NOMO-1 treated with dmso at 0.1 percent for 144 hours (cell line): ENCODE measurements around the gene ADCYAP1R1.

Source experiments
- DNase-seq: peaks from one replicate; lab custom pipeline; 2025; ENCODE audit not compliant: unreplicated experiment; lab: John Stamatoyannopoulos, UW

The ADCYAP1R1 gene

DNA sequence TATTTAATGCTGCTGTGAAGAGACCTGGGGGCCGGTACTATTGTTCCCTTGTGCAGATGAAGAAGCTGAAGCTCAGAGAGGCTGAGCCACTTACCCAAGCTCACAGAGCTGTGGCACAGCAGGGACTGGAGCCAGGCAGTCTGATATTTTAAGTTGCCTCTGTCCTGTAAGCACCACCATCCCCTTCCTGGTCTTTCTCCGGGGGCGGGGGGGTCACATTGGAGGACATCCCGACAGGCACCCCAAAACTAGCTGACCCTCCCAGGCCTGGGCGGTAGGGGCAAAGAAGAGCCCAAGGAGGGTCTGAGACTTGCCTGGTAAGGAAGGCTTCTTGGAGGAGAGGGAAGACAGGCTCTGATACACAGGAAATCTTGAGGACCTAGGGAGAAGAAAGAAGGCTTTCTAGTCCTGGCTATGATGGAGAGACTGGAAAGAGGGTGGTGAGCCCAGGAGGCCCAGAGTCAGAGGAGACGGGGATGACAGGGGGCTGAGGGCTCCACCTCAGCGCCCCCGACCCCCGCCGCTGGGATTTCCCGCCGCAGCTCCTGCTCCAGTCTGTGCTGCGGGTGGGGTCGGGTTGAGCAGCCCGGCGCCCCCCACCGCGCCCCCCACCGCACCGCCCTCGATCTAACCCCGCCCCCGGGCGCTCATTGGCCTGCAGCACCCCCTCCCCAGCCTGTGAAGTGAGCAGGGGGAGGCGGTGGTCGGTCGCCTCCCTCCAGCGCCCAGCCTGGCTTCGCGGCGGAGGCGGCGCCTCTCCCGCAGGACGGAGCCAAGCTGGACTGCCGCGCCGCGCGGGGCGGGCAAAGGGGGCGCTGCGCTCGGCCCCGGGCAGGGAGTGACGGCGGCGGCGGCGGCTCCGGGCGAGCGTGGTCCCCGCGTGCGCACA is at the start of gene ADCYAP1R1:
Gene ADCYAP1R1, plus strand, starts transcription at position 711 of the 889 bp plus-strand sequence. CDS start 10,957 bp downstream, outside the sequence.
- DNase-seq: no peak

DNA sequence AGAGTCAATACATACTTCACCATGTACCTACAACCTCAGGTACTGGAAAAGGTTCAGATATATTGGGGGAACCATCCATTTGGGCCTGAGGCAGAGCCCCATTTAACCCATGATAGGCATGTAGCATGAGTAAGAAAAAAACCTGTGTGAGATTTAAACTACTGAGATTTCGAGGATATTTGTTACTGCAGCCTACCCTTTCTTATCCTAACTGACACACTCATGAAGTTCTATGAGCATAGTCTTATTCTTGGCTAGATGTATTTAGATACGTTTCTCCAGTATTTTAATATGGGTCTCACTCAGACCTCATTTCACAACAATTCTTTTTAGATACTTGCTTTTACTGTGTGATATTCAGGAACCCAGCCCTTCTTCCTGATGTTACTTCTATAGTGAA is 49.0 kb upstream of the ADCYAP1R1 start:
- DNase-seq: no peak

DNA sequence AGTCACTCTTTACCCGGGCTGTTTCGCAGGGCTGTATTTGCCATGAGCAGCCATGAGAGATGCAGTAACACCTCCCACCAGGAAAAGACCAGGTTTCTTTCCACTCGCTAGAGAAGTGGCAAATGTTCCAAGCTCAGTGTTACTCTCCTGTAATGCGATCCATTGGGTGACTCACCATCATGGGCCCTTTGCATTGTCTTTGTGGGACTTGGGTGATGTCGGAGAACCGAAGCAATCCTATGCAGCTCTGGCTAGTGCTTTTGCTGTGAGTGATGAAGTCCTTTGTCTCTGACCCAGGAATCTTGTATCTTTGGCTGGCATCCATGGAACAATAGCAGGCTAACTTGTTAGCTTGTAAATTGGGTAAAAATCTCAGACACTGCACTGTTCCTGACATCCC is 48.4 kb upstream of the ADCYAP1R1 start:
- no peak for DNase-seq

DNA sequence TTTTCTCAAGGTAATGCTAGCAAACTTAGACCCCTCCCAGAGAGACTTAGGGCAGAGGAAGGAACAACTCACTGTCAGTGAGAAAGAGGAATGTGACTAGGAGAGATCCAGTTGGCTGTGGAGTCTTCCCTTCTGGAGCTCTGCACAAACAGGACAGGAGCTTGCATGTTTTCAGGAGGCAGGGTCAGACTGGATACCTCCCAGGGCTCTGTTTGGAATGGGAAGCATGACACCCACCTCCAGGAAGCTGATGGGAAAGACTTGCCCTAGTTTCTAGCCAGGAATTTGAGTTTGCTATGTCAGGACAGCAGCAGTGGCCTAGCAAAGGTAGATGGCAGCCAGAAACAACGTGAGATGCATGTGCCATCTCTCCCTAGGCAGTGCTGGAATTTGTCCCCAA is 47.7 kb upstream of the ADCYAP1R1 start:
- no peak for DNase-seq

DNA sequence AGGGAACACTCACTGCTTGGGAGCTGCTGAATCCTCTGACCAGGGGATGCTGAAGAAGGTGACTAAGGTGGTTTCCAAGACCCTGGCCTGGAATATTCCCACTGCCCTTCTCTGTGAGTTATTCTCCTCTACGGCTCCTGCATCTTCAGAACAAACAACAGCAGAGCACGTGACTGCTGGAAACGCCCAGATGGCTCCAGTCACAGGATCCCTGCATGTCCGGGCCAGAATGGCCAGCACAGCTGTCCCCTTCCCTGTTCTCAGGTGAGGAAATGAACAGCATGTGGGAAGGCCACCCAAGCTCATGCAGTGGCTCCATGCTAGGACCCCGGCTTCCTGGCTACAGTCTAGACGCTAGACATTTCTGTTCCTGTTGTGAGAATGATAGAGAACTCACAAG is 45.3 kb upstream of the ADCYAP1R1 start:
- DNase-seq: no peak

DNA sequence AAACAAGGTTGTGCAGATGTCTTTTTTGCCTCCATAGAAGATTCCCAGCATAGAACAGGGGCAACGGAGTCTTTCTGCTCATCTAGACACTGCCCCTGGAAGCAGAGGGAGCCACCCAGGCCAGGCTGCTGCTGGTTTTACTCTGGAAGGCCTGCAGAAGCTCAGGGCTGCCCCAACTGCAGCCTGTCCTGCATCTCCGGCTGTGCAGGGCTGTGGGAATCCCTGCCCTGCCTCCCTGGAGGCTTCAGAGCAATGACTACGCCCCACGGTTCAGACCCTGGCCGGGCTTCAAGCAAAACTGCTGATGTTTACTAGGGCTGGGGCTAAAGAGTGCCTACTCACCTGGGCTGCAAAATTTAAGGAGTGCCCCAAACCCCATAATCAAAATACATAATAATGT is 44.5 kb upstream of the ADCYAP1R1 start:
- no peak for DNase-seq

DNA sequence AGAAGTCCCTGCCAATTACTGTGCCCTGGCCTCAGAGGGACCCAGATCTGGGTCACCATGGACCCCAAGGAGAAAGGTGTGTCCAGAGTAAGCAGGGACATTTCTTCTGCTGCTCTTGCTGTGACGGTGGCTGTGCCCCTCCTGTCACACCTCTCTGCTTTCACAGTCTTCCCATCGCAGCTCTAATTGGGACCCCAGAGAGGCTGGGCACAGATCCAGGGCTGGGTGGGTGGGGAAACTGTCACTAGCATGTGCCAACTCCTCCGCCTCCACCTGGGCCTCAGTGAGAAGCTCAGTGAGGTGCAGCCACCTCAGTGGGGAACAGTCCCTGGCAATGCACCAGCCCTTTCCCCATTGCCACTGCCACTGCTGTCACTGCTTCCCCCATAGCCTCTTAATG is 37.3 kb upstream of the ADCYAP1R1 start:
- no peak for DNase-seq

DNA sequence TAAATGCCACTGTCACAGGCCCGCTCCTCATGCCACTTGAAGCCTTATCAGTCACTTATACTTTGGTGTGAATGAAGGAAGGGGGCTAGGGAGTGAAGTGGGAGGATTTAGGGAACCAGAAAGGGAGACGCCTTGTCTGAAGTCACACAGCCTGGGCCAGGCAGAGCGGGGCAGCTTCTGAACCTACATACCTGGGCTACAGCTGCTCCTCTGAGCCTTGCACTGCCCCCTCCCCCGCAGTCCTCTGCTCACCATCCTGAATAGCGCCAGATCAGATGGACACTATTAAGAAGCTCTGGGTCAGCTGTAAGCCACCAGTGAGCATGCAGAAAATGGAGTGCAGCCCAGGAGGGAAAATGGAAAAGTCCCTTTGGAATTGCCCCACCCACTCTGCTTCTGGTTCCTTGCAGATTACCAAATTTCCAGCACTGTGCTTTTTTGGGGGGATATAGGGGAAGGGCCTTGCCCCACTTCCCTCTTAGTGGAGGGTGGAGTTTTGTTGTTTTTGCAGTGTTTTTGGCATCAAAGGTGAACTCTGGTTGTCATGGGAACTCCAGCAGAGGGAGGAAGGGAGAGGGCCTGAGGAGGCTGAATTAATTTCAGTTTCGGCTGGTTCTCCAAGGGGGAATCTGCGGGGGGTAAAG is 35.0 kb upstream of the ADCYAP1R1 start:
- DNase-seq: no peak

DNA sequence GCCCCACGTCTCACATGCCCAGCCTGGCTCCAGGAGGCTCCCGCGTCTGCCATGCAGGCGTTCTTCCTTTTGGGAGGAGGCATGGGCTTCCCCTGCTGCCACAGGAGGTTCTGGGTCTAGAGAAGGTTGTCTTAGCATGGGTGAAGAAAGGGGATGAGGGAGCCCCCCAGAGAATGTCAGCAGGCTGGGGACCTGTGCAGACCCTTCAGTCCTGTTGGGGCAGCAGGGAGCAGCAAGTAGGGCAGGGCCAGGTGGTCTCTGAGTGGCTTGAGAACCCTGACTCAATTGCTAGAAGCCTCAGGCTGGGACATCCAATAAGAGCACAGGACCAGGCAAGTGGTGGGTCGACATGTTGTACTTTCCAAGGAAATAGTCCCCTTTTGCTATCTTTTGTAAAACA is 34.4 kb upstream of the ADCYAP1R1 start:
- no peak for DNase-seq

DNA sequence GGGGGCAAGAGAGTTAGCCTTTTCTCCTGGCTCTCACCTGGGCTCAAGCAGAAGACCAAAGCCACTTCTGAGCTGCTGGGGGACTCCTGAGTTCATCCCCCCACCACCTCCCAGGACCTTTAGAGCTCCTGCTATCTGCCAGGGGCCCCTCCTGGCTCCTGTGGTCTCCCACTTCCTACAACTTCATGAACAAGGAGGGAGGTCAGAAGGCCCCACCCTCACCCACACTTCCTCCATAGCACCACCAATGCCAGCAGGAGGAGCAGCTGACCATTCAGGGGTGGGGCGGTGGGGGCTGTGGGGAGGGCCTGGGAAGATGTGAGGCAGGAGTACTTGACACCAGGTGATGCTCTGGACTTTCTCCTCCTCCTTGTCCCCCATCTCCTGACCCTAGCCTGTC is 32.6 kb upstream of the ADCYAP1R1 start:
- no peak for DNase-seq

DNA sequence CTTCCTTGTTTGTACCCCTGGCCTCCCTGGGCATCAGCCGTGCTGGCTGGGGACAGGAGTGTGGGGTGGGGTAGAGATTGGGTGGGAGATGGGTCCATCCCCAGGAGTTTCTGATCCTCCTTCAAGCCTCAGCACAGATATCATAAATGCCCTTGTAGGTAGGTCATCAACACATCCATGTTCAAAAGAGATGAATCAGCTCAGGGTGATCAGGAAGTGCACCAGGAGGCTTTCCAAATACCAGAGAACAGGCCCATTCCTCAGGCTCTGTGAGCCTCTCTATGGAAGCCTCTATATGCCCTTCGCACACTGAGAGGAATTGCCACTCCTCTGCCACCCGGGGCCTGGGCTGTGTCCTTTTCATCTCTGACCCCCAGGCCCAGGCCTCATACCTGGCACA is 31.9 kb upstream of the ADCYAP1R1 start:
- DNase-seq: no peak

DNA sequence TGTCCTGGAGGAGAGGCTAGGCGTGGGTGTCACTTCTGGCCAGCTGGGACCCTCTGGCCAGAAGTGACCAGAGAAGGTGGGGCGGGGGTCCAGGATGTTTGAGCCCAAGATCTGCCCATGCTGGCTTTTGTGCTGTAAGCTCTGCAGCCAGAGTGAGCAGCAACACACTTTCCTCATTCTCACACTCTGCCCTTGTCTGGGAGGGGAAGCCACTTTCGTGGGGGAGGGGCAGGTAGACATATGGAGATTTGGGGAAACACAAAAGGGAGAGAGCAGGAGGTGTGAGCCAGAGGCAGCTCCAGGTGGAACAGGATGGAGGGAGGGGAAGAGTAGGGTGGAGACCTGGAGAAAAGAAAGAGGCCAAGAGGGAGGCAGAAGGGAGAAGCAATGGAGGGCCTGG is 31.5 kb upstream of the ADCYAP1R1 start:
- no peak for DNase-seq

DNA sequence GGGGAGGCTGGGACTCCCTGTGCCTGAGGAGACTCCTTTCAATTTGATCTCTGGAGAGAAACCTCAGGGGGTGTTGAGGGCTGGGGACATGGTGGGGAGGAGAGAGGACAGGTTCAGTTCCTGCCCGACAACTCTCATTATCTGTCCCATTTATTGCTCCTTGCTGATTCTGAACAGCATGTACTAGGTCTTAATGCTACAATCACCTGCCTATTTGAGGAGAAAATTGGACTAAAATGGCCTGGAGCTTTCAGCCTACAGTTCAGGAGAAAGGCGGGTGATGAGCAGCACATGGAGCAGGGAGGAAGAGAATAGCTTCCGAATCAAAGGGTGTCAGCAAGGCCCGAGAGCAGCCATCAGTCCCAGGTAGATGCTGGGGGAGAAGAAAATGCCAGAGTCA is 30.0 kb upstream of the ADCYAP1R1 start:
- no peak for DNase-seq

DNA sequence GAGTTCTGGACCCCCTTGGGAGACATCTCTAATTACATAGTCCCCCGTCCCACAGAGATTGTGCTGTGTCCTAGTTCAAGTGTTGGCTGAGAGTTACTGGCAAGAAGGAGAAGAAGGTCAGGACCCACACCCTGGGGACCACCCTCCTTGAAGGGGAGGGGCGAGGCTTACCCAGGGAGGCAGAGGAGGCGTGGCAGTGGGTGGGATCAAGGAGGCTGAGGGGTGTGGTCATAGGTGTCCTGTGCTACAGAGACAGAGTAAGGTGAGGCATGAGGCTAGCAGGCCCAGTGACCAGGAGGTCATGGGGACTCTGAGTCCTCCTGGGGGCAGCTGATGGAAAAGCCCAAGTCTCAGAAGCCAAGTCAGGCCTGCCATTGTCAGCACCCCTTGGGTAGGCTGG is 29.4 kb upstream of the ADCYAP1R1 start:
- DNase-seq: no peak

DNA sequence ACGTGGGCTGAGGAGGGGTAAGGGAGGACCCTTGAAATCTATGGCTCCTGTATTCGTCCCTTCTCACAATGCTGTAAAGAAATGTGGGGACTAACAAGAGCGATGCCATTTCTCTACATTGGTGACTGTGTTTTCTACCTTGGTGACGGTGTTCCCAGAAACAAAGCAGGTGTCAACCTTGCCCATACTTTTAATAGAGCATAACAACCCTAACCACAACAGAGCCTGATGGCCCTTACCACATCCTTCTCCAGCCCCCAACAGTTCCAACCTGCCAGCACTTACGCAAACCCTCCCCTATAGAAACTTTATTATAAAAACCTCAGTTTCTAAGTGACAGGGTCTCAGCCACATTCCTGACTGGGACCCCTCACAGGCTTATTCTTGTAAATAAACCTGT is 28.2 kb upstream of the ADCYAP1R1 start:
- no peak for DNase-seq

DNA sequence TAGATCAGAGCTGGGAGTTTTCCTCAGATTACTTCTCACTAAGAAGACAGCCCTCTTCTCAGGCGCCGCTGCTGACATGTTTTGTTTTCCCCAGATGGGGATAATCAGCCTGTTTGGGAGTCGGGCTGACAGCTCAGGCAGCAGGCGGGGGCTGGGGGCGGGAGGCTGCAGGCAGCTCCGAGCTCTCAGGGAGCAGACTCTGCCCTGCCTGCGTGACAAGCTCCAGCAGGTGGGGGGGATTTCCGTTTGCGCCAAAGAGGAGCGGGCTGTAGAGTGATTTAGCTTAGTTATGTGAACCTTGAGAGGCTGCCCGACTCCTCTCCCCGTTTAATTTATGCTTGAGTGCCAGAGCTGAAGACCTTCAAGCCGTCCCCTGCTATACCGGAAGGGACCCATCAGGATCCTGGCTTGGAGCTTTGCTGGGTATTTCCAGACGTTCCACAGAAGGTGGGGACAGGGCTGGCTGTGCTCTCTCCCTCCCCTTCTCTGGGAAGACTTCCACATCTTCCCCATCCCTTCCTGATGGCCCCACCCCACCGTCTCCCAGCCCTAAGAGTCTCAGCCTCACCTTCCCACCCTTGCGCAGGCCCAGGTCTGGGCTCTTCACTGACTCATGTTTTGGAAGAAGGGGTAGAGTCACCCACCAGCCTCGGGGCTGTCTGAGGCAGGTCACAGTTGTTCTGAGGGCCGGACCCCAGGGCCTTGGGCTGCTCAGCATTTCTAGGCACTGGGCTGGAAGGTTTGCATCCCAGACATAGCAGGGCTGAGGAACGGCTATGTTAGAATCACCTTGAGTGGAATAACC is 24.7 kb upstream of the ADCYAP1R1 start:
- DNase-seq: no peak

DNA sequence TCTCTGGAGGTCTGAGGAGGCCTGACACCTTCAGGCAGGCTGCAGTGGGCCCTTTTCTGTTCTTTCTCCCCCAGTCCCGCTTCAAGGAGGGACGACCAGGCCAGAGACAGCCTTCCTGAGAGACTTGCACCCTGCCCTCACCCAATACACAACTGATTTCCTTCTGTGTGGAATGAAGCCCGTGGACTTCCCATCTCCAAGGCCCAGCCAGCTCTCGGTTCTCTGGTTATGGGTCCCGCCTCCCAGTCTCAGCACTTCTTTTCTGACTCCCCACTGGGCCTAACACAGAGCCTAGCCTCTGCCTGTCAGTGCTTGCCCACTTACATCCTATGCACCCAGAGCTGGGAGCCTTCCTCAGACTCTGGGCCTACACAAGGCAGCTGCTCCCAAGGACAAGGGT is 24.1 kb upstream of the ADCYAP1R1 start:
- no peak for DNase-seq

DNA sequence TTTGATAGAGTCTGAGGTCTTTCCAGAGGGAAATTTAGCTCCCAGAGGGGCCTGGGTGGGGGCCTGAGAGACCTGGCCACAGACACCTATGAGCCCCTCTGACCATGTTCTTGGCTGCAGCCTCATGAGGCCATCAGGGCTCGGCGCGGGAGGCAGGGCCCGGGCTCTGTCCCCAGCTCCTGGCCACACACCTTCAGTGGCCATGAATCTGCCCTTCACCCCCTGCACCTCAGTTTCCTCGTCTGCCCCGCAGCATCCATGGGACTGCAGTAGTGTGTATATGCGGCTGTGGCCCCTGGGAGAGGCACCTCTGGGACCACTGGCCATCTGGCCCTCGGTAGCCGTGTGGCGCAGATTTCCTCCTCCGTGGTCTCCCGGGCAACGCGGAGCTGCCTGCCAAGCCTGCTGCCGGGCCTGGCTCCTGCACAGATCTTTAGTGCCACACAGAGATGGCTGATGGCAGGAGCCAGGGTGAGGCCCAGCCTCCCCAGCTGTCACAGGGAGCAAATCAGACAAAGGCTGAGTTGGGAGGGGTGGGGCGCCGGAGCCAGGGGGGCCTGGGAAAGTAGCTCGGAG is 23.6 kb upstream of the ADCYAP1R1 start:
- DNase-seq: no peak

DNA sequence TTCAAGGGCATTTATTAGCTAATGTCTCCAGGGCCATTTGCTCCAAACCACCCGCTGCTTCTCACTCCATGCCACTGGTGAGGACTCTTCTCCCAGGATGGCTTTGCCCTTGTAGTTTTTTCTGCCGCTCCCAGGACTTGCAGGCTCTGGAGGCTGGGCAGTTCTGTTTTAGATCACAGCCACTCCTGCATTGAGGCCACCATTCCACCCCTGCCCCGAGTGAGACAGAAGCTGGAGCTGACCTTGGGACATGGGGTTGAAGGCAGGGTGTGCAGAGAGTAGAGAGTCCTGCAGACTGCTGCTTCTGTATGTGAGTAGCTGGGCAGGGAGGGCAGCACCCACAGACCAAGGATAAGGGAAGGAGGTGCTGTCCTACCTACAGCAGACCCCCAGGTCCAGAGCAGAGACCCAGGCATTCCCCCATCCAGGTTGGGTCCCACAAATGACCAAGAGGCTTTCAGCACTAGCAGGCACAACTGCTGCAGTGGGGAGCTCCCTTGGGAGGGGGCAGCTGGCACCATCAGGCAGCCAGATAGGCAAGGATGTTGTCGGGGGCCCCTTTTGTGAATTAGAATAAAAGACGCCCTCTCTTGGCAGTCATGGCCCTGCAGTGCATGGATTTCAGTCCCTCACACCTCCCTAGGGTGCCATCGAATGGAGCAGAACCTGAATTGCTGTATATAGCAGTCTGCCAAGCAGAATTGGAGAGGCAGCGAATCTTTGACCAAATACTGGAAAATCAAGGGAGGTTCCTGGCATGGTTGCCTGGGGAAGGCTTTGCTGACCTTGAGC is 22.7 kb upstream of the ADCYAP1R1 start:
- no peak for DNase-seq

DNA sequence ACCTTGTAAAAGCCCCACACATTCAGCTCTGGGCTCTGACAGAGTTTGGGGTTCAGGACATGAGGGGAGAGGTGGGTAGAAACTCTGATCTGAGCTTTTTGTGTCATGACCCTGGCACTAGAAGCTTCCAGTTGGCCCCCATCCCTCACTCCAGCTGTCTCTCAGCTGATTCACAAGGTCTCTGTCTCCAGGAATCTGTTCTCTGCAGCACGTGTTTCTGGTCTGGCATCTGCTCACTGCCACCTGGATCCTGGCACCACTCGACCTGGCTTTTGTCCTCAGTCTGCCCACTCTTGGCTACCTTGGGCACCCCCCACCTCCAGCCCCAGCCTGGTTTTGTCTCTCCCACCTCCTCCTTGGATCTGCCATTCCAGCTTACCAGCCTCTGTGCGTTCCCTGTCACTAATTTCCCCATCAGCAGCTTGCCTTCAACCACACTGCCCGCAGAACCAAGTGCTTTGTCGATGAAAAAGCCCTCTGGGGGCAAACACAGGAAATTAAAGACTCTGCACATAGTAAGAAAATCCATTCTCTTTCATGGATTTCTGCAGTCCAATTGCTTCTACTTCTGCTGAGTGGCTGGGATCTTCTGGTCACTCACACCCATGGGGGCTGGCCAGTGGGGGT is 18.3 kb upstream of the ADCYAP1R1 start:
- DNase-seq: no peak
